Measurements from ENCODE around the gene ZNF784.

ZNF784 gene

GRCh38 chr19:55656552-55656951 is 32.2 kb upstream of the ZNF784 start:
- no peak for DNase-seq

GRCh38 chr19:55655648-55656040 is 31.3 kb upstream of the ZNF784 start:
- no peak for DNase-seq

- DNase-seq, result peak; percentile 95
Measured at GRCh38 chr19:55654868-55655647, 30.7 kb upstream of the ZNF784 start, which contains the start of gene U2AF2. Gene U2AF2 (plus strand): TSS chr19:55655035. CDS start chr19:55655105, 70 bp downstream.

GRCh38 chr19:55654323-55654867 is 30.0 kb upstream of the ZNF784 start:
- peak; percentile 100 for DNase-seq

DNA sequence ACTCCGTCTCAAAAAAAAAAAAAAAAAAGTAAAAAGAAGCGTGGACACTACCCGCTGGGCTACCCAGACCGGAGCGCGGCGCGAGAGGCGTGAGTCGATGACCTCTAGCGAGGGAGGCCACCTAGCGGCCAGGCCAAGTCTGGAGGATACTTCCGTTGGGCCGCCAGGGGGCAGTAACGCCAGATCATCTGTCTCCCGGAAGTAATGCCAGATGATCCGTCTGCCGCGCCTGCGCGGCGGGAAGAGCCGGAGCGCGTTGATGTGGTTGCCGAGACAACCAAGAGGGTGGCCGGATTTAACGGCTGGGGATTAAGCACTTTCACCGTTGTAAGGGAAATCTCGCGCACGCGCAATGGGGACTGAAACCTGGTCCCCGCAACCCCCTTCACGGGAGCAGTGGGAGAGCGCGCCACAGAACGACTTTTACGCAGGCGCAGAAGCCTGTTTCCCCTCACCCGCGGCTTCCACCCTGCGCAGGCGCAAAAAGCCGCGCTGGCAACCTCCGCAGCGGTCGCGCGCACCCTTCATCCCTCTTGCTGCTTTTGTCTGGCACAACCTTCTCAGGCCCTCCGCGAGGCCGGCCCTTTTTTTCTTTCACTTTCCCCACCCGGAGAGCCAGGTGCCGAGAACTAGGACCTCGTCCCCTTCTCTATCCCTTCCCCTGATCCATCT is 29.4 kb upstream of the ZNF784 start:
- peak; percentile 98 for DNase-seq

DNA sequence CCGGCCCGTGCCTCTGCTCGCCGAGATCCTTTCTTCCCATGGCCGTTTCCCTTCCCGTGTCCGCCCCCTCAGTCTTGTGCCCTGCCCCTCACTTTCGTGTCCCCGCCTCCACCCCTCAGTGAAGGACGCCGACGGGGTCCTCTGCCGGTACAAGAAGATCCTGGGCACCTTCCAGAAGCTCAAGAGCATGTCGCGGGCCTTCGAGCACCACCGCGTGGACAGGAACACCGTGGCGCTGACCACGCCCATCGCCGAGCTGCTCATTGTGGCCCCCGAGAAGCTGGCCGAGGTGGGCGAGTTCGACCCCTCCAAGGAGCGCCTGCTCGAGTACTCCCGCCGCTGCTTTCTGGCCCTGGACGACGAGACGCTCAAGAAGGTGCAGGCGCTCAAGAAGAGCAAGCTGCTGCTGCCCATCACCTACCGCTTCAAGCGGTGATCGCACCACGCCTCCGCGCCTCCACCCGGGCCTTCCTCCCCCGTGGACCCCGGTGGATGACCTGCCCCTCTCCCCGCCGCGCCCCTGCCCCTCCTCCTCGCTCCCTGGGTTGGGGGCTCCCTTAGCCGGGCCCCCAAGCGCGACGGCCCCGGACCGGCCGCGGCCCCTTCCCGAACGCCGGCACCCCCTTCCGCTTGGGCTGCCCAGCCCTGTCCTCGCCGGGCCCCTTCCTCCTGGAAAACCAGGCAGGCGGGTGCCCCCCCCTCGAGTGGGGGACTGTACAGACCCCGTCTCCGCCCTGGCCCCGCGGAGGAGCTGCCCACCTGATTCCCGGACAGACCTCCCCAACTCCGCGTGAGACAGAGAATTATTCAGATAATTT is 28.2 kb upstream of the ZNF784 start:
- no peak for DNase-seq

DNA sequence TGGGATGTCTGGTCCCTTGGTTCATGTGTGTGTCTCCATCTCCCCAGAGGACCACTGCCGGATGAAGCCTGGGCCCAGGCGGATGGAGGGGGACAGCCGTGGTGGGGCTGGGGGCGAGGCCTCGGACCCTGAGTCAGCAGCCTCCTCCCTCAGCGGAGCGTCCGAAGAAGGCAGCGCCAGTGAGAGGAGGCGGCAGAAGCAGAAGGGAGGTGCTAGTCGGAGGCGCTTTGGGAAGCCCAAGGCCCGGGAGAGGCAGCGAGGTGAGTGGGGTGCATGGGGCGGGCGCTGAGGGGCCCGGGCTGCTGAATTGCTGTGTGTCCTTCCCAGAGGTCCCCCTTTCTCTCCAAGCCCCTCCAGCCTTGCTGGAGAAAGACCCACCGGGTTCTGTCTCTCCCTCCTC is 26.9 kb upstream of the ZNF784 start:
- DNase-seq, result no peak

DNA sequence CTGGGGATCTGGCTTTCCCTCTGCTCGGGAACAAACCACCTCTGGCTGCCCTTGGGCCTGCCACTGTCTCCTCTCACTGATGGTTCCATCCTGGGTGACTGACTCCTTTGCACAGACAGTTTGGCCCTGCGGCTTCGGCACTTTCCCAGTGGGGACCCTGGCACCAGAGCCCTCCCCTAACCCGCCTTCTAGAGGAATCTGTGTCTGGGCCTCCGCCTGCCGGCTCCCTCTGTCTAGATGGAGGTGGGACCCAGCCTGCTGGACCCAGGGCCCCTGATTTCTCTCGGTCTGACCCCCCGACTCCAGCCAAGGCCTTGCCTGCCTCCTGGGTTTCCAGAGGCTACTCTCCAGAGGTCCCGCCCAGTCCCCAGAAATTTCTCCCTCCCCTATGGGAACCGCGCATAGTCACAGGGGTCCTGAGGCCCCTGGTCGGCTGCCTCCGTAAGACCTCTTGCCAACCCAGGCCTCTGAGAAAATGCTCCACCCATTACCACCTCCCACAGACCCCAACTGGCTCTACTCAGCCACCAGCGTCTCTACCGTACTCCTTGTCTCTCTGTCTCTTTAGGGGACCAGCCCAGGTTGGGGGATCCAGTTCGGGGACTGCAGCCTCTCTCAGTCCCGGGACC is 26.4 kb upstream of the ZNF784 start:
- no peak for DNase-seq

DNA sequence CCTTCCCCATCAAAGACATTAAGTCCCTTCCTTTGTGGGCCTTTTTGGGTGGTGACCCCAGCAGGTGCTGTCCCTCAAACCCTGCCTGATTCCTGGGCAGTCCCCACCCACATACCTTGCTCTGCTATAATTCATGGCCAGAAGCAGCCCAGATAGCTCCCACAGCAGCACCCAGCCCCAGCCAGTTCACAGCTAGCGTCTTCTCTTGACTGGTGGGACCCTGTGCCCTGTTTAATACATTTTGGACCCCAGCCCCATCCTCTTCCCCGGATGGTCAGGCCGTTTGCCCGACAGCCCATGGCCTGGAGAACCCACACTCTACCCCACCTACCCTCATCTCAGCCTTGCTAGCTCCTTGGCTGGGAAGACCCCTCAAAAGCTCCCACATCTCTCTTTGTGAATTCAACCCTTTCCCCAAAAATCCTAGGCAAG is 25.8 kb upstream of the ZNF784 start:
- DNase-seq, result no peak

GRCh38 chr19:55649268-55650125 is 25.1 kb upstream of the ZNF784 start:
- DNase-seq, result no peak

GRCh38 chr19:55648585-55649267 is 24.4 kb upstream of the ZNF784 start:
- no peak for DNase-seq

DNA sequence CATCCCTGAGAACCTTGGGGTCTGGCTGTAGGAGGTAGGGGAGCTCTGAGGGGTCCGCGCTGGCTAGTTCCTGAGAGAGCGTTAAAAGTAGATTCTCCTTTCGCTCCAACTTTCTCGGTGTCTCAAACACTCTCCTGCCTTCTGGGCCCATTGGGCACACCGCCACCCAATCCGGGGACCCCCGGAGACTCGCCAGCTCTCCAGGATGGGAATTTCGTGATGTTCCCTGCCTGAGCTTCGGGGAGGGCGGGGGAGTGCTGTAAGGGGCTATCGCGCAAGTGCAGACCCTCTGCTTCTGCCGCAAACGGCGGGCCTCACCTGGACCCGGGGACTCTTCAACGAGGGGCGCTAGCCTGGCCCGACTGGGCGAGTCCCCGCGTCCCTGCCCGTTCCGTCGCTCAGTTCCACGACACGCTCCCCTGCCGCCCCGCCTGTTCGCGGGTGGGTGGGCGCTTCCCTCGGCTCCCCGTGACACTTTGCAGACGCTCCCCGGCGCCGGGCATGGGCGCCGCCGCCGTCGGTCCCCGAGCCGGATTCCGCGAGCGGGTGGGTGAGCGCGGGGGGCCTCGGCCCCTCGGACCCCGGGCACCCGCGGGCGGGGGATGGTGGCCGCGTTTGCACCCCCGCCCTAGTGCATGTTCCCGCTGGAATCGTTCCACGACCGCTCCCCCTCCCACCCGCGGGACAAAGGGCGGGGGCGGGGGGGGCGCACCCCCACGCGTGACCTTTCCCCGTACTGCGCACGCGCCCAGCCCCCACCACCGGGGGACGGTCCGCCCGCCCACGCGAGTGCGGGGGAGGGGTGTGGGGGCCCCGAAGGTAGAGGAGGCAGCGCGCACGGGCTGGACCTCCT is 23.6 kb upstream of the ZNF784 start, which contains the start of gene CCDC106:
TSS of gene CCDC106 (plus strand) at position 481 of the 853 bp plus-strand sequence. CDS start 835 bp downstream, outside the sequence.
- DNase-seq, result peak; percentile 57

DNA sequence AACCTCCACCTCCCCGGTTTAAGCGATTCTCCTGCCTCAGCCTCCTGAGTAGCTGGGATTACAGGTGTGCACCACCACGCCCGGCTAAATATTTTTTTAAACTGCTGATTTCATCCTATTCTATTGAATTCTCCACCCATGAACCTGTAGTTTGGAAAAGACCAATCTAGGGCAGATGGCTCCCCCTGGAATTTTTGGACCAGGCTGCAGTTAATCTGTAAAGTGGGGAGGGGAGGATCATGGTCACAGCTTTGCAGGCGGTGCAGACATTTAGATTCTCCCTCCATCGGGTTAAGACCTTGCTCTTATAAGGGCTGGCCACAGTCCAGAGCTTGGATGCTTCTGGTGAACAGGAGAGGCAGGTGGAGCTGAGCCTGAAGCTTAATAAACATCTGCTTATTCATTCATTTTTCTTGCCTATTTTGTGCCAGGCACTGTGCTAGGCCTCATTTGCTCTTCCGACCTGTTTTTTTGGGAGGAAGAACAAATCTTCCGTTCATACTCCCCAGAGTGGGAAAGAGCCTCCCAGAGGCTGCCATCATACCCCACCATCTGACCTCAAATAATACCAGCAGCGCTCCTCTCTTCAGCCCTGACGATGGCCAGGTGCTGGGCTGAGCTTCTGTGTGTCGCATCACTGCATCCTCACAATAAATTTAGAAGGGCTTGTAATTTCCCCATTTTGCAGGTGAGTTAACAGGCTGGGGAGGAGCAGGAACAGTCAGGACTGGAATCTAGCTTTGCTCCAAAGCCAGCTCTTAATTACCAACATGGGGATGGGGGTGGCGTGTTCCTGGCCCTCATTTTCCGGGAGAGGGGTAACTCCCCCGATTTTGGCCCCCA is 22.7 kb upstream of the ZNF784 start:
- DNase-seq, result no peak

- no peak for DNase-seq
Measured at GRCh38 chr19:55645512-55645881, 21.1 kb upstream of the ZNF784 start.

GRCh38 chr19:55644842-55645511 is 20.6 kb upstream of the ZNF784 start:
- DNase-seq, result no peak

DNA sequence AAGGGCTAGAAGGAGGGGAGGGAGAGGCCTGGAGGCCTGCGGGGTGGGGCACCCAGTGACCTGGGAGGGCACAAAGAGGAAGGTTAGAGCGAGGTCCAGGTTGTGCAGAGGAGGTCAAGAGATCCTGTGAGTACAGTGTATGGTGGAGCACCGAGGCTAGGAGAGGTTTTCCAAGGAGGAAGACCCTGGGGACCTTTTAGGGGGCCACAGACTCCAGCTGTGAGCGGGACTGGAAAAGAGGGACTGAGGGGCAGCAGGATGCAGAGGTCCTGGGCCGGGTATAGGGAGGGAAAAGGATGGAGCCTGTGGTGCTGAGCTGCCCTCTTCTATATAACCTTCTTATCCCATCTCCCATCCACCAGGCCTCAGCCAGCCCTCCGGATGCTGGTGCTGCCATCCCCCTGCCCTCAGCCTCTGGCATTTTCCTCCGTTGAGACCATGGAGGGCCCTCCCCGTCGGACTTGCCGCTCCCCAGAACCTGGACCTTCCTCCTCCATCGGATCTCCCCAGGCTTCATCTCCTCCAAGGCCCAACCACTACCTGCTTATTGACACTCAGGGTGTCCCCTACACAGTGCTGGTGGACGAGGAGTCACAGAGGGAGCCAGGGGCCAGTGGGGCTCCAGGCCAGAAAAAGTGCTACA is 19.9 kb upstream of the ZNF784 start:
- DNase-seq, result no peak

DNA sequence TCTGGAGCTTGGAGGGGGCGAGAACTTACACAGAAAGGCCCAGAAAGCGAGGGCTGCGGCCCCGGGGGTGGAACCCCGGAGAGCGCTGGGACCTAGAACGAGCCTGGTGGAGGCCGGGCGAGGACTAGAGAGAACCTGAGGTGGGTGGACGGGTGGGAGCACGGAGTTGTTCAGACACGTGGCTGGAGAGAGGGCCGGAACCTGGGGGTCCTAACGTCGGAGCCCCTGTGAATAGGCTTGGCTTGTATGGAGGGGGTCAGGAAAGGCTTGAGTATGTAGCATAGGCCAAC is 19.5 kb upstream of the ZNF784 start:
- DNase-seq, result no peak
